ENCODE results near the gene GAPDHS. TPM values are rescaled to one million over a fixed set of nuclear protein-coding genes. Genes with fewer than 3 reads are reported as not detected.

The GAPDHS gene
- total RNA-seq, 1 experiment from 2014 or later: not detected

GRCh38 chr19:35542209-35542608 is 9.0 kb downstream of the GAPDHS start (continued):
- TF ChIP-seq REST (IDR thresholded peaks at IDR 0.05; ENCODE audit: low read depth): no peak
- no peak for TF ChIP-seq RAD21 (IDR thresholded peaks at IDR 0.05; ENCODE audit: low read depth)
- no peak for TF ChIP-seq SRF (IDR thresholded peaks at IDR 0.05; ENCODE audit: low read depth)
- no peak for TF ChIP-seq JUND (IDR thresholded peaks at IDR 0.05)
- TF ChIP-seq SIN3A (IDR thresholded peaks at IDR 0.05; ENCODE audit: low read depth): no peak
- TF ChIP-seq POLR2AphosphoS5 (IDR thresholded peaks at IDR 0.05; ENCODE audit: low read depth, low read length): no peak
- TF ChIP-seq MAX (IDR thresholded peaks at IDR 0.05): no peak

- TF ChIP-seq JUND (IDR thresholded peaks at IDR 0.05) (no peak), POLR2AphosphoS5 (IDR thresholded peaks at IDR 0.05; ENCODE audit: low read depth, low read length) (0 out of 2 replicates have a peak, but pooled peaks have one; percentile 15)
- ChIA-PET RAD21 (ENCODE audit: low non-redundant PET in 1 of 2, low total read pairs in 2 of 2, uncharacterized antibody in 2 of 2, unreplicated experiment in 2 of 2) (no interaction called here), POLR2A (interaction anchor here (0.8 kb wide), 1 partner anchor 100 kb away, joined by 3 read pairs; no protein-coding TSS in a partner anchor), CTCF (no interaction called here)
- no TSS peak for BruUV-seq (replicated peaks)
- Histone ChIP-seq H4K20me1 (ENCODE audit: insufficient read depth) (no peaks in the 10 kb centered on the region), H3K9me2 (ENCODE audit: insufficient read depth) (no peaks in the 10 kb centered on the region), H3K36me3 (ENCODE audit: control insufficient read depth in 1 of 2, insufficient read depth in 2 of 2, low read length in 2 of 2) (peaks cover 11 to 42% of the 10 kb centered on the region in 2 experiments; a peak in 3 of 4 replicates), H3K27me3 (ENCODE audit: insufficient read depth, low read length) (no peaks in the 10 kb centered on the region), H3K9ac (ENCODE audit: low read length) (peak overlapping the region; percentile 100; the same call in 1 of the 2 replicates), H3K4me2 (ENCODE audit: low read length) (peak overlapping the region; percentile 98), H3K79me2 (ENCODE audit: insufficient read depth, low read length) (peaks cover 53% of the 10 kb centered on the region), H3K27ac (ENCODE audit: low read depth, low read length) (no peak overlapping the region), H3K4me3 (replicated peaks in 1 of 2; ENCODE audit: low read depth in 1 of 2, low read length in 2 of 2) (peak overlapping the region; percentile 69 to 100), H3K9me3 (ENCODE audit: control insufficient read depth in 1 of 2, insufficient read depth in 1 of 2, low read depth in 1 of 2, low read length in 2 of 2) (no peaks in the 10 kb centered on the region), H2AFZ (ENCODE audit: low read depth, low read length, poor library complexity, severe bottlenecking) (no peak overlapping the region), H3K4me1 (ENCODE audit: control insufficient read depth in 1 of 2, insufficient read depth in 2 of 2, low read length in 2 of 2) (peaks cover 9 to 18% of the 10 kb centered on the region in 2 experiments)
- ATAC-seq (no peak), DNase-seq (ENCODE audit: low read depth, low spot score) (no peak)
- intact Hi-C loops (cut with micrococcal nuclease): loop anchor here (10.0 kb wide), 1 partner anchor 391 kb away; the partner anchor contains the start of gene LRFN3
Measured at GRCh38 chr19:35543280-35544109, 10.2 kb downstream of the GAPDHS start.
